IPS-15b (cell line): Measurements from ENCODE around the gene ETDC.
A peak's percentile ranks its signal among the peaks of the same experiment; 100 is the strongest.
"Not testable (repeated sequence)": the region's sequence is repeated elsewhere in the genome, so short reads cannot be mapped to it uniquely, and the experiment has no call there.

Experiments used
- H3K27me3 ChIP-seq: one replicate; pipeline ENCODE4 v1.6.1; 2013; ENCODE audit warnings: low read length; ENCODE audit not compliant: control insufficient read depth, insufficient read depth
- H3K36me3 ChIP-seq: one replicate; pipeline ENCODE4 v1.6.1; 2013; ENCODE audit warnings: low read length; ENCODE audit not compliant: control insufficient read depth, insufficient read depth
- H3K4me1 ChIP-seq: one replicate; pipeline ENCODE4 v1.6.1; 2013; ENCODE audit warnings: mild to moderate bottlenecking, low read length; ENCODE audit not compliant: control insufficient read depth, insufficient read depth
- H3K4me3 ChIP-seq: one replicate; pipeline ENCODE4 v1.5.1; 2013; ENCODE audit warnings: low read depth, low read length
- H3K9ac ChIP-seq: one replicate; pipeline ENCODE4 v1.6.1; 2013; ENCODE audit warnings: low read depth, mild to moderate bottlenecking, low read length
- H3K9me3 ChIP-seq: one replicate; pipeline ENCODE4 v1.6.1; 2013; ENCODE audit warnings: mild to moderate bottlenecking, low read length; ENCODE audit not compliant: control insufficient read depth, insufficient read depth

Gene ETDC

DNA sequence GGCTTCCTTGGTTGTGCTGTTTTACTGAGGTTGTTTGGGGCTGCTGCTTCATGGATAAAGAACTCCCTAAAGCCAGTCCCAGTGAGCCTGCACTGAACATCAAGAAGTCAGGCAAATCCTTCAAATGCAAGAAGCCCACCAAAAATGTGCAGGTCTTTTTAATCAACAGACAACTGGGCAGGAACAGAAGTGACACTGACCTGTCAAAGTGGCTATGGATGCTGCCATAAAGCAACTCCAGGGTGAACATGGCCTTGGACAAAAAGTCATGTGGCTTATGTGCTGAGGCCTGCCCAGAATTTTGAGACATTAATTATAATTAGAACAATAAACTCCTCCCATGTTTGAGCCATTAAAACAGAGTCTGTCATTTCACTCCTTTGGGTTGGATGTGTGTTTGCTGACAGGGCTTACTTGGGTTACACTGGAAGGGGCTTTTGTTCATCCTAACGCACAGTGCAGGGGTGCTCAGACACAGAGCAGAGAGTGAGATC is at the start of gene ETDC:
Gene ETDC, plus strand, starts transcription at position 51 of the 494 bp plus-strand sequence. Its CDS starts 0 bp downstream, at position 51.
- Histone ChIP-seq H3K9me3 (peaks cover 3% of the 10 kb centered on the region), H3K36me3 (no peaks in the 10 kb centered on the region), H3K27me3 (no peaks in the 10 kb centered on the region), H3K9ac (no peak within 1 kb of the TSS), H3K4me3 (no peak within 1 kb of the TSS), H3K4me1 (peaks cover 5% of the 10 kb centered on the region)

DNA sequence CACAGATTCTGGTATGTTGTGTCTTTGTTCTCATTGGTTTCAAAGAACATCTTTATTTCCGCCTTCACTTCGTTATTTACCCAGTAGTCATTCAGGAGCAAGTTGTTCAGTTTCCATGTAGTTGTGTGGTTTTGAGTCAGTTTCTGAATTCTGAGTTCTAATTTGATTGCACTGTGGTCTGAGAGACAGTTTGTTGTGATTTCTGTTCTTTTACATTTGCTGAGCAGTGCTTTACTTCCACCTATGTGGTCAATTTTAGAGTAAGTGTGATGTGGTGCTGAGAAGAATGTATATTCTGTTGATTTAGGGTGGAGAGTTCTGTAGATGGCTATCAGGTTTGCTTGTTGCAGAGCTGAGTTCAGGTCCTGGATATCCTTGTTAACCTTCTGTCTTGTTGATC is 48.3 kb upstream of the ETDC start:
- not testable (repeated sequence) for H3K9me3 ChIP-seq, H3K9ac ChIP-seq, H3K27me3 ChIP-seq, H3K4me1 ChIP-seq, H3K4me3 ChIP-seq, H3K36me3 ChIP-seq

DNA sequence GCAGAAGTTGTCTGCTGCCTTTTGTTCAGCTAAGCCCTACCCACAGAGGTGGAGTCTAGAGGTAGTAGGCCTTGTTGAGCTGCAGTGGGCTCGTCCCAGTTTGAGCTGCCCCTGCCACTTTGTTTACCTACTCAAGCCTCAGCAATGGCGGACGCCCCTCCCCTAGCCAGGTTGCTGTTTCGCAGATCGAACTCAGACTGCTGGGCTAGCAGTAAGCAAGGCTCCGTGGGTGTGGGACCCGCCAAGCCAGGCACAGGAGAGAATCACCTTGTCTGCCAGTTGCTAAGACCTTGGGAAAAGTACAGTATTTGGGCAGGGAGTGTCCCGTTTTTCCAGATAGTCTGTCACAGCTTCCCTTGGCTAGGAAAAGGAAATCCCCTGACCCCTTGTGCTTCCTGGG is 45.9 kb upstream of the ETDC start:
- not testable (repeated sequence) for H3K27me3 ChIP-seq, H3K9me3 ChIP-seq, H3K36me3 ChIP-seq, H3K4me3 ChIP-seq, H3K4me1 ChIP-seq, H3K9ac ChIP-seq

DNA sequence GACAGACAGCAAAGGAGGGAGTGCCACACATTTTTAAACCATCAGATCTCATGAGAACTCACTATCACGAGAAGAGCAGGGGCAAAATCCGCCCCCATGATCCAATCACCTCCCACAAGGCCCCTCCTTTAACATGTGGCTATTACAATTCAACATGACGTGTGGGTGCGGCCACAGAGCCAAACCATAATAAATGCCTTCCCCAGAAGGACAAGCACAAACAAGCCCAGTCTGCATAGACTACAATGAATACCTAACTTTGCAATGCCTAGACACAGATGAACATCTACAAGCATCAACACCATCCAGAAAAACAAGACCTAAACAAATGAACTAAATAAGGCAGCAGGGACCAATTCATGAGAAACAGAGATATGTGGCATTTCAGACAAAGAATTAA is 45.1 kb upstream of the ETDC start:
- Histone ChIP-seq H3K9me3 (peaks cover under 1% of the 10 kb centered on the region), H3K4me1 (no peaks in the 10 kb centered on the region), H3K27me3 (no peaks in the 10 kb centered on the region), H3K36me3 (no peaks in the 10 kb centered on the region), H3K9ac (no peak overlapping the region), H3K4me3 (no peak overlapping the region)

DNA sequence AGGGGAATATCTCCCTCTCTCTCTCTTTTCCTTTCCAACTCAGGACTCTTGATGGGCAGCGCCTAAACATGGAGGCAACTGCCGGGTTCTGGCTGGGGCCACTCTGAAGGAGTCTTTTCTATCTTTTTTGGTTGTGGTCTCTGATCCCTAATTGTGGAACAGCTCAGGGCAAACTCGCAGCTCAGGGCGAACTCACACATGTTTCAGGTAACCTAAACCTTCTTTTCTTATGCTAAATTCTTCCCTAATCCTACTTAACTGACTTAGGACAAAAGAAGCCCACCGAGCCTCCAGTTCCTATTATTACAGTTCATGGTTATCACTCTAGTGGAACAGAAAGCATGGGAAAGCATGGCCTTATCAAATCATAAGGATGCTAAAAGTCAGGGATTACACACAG is 36.1 kb upstream of the ETDC start:
- no peak overlapping the region for H3K9ac ChIP-seq
- no peaks in the 10 kb centered on the region for H3K4me1 ChIP-seq
- no peaks in the 10 kb centered on the region for H3K36me3 ChIP-seq
- H3K4me3 ChIP-seq, result no peak overlapping the region
- H3K9me3 ChIP-seq, result peaks cover 3% of the 10 kb centered on the region
- no peaks in the 10 kb centered on the region for H3K27me3 ChIP-seq

DNA sequence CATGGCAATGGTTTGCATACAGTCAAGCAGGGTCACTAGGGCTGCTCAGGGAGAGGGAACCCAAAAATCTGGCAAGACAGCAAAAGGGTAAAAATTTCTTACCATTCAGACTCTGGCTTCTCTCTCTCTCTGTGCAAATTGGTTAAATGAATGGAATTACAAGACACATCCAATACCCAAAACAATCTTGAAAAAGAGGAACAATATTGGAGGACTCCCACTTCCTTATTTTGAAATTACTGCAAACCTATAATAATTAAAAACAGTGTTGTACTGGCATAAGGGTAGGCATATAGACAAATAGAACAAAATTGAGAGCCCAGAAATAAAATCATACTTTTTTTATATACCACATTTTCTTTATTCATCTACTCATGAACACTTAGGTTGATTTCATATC is 33.3 kb upstream of the ETDC start:
- Histone ChIP-seq H3K9ac (no peak overlapping the region), H3K36me3 (no peaks in the 10 kb centered on the region), H3K4me3 (no peak overlapping the region), H3K27me3 (no peaks in the 10 kb centered on the region), H3K4me1 (no peaks in the 10 kb centered on the region), H3K9me3 (no peaks in the 10 kb centered on the region)

DNA sequence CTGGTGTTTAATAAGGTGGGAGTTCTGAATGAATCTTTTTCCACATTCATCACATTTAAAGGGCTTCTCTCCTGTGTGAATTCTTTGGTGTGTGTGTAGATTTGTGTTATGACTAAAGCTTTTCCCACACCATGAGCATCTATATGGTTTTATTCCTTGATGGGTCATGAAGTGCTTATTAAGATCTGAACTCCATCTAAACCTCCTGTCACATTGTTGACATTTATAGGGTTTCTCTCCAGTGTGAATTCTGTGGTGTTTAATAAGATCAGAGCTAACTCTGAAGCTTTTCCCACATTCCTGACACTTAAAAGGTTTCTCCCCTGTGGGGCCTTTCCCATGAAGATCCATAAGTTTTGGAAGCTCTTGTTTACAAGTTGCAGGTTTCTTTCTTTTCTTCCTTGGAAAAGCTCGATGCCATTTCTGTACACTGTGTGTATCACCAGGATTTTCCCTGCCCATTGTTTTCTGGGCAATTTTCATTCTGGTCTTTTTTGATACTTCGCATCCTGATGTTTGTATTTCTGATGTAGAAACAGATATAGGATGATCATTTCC is 21.9 kb upstream of the ETDC start:
- peaks cover 29% of the 10 kb centered on the region for H3K9me3 ChIP-seq
- H3K9ac ChIP-seq, result no peak overlapping the region
- H3K4me3 ChIP-seq, result no peak overlapping the region
- no peaks in the 10 kb centered on the region for H3K4me1 ChIP-seq
- H3K27me3 ChIP-seq, result no peaks in the 10 kb centered on the region
- no peaks in the 10 kb centered on the region for H3K36me3 ChIP-seq

DNA sequence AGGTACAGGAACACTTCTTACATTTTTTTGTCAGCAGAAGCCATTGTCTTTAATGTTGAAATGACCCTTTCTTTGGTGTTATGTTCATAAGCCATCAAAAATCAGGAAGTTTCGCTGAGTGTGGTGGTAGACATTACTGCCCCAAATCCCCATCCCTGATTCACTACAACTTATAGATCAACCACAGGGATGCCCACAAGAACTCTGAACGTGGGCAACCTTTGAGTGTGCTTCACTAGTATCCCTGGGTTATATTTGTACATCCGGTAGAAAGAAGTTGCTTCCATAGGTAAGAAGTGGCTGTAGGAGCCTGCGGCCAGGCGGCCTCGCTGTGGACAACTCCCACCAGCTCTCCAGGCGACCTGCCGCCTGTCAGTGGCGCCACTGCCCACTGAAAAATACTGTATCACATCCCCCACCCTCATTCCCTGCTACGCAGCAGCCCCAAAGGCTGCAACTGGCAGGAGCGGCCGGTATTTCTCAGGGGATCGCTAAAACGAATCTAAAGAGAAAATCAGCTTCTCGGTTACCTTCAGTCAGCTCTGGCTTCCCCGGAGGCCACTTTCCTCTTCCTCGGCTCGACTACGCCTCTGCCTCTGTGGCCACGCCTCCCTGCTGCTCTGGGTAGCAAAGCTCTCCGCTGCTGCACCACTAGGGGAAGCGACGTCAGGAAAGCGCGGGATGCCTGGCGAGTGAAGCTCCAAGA is 13.9 kb upstream of the ETDC start:
- no peak overlapping the region for H3K9ac ChIP-seq

DNA sequence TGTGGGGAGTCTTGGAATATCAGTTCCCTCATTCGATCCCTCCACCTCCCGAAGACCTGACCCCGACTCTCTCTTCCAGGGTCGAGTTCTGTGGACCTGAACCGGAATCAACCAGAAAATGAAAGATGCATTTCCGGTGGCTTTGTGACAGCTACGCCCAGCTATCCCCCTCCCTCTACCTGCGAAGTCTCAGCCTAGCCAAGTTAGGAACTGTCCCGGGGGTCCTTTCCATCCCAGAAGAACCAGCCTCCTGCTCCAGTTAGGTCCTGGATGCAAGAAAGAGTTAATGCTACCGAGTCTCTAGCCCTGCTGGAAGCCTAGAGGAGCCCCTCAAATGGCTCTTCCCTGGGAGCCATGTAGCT is 13.4 kb upstream of the ETDC start:
- Histone ChIP-seq H3K9ac (no peak overlapping the region), H3K36me3 (no peaks in the 10 kb centered on the region), H3K9me3 (no peaks in the 10 kb centered on the region), H3K4me3 (peak overlapping the region; percentile 54), H3K27me3 (no peaks in the 10 kb centered on the region), H3K4me1 (peaks cover 4% of the 10 kb centered on the region)

More for the DNA sequence above, 13.9 kb upstream of the ETDC start:
- Histone ChIP-seq H3K36me3 (no peaks in the 10 kb centered on the region), H3K4me3 (peak overlapping the region; percentile 54), H3K9me3 (no peaks in the 10 kb centered on the region), H3K4me1 (peaks cover 4% of the 10 kb centered on the region), H3K27me3 (no peaks in the 10 kb centered on the region)

DNA sequence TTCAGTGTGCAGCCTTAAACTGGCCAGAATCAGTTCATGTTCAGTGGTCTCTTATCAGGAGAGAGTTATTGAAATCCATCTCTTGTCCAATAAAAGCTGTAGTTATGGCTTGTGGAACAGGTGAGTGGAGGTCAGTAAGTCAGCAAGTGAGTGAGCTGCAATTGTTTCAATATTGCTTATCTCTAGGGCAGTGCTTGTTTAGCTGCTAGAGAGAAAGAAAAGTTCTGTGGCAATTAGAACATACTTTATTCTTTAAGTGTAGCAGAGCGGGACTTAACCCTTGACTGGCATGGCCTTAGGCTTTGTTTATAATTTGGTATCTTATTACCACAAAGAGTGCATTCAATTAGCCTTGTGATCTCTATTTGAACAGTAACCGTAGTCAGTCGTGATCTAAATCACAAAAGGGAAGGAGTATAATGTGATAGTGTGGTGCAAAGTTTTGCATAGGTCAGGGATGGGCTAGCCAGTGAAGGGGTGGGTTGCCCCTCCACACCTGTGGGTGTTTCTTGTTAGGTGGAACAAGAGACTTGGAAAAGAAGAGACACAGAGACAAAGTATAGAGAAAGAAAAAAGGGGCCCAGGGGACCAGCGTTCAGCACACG is 6.9 kb upstream of the ETDC start:
- no peaks in the 10 kb centered on the region for H3K9me3 ChIP-seq

DNA sequence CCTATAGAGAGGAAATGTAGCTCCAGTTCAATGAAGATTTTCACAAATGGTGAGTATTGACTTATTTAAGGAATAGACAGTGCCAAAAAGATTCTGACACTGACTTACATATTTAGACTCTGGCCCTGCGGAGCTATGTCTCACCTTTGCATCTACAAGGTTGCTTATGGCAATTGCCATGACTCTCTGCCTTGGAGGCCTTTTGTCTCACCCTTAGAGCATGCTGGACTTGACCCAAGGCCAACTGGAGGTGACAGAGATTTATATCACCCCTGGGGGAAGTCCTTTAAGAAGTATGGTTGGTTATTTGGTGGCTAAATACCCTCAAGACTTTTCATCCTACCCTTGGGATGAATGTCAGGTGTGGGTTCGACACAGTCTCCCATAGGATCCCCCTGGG is 4.5 kb upstream of the ETDC start:
- H3K4me3 ChIP-seq, result no peak overlapping the region
- H3K9ac ChIP-seq, result no peak overlapping the region
- H3K36me3 ChIP-seq, result no peaks in the 10 kb centered on the region
- H3K4me1 ChIP-seq, result peaks cover 19% of the 10 kb centered on the region
- no peaks in the 10 kb centered on the region for H3K27me3 ChIP-seq
- no peaks in the 10 kb centered on the region for H3K9me3 ChIP-seq

More for the DNA sequence above, 6.9 kb upstream of the ETDC start:
- Histone ChIP-seq H3K36me3 (no peaks in the 10 kb centered on the region), H3K4me3 (peak overlapping the region; percentile 7), H3K9ac (no peak overlapping the region), H3K27me3 (no peaks in the 10 kb centered on the region), H3K4me1 (peaks cover 19% of the 10 kb centered on the region)

DNA sequence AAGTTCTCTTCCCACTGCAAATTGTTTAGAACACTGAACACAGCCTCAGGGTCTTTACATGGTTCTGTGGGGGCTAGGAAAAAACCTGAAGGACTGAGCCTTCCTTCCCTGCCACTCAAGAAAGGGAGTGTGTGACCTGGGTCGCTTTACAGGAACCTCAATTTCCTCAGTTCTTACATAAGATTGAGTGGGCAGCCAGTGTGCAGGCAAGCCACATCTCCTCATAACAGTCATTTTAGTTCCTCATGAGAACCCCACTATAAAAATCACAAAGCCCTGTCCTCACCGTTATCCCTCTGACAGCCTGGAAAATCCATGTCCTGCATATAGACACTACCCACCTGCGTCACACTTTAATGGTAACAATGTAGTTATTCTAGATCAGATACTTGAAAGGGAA is 2.1 kb upstream of the ETDC start:
- Histone ChIP-seq H3K4me1 (peaks cover 14% of the 10 kb centered on the region), H3K36me3 (no peaks in the 10 kb centered on the region), H3K9me3 (no peaks in the 10 kb centered on the region), H3K27me3 (no peaks in the 10 kb centered on the region), H3K9ac (no peak overlapping the region), H3K4me3 (no peak overlapping the region)
